K562 (cell line): ENCODE data around the gene CSNK1A1. TPM values are rescaled to one million over a fixed set of nuclear protein-coding genes. Genes with fewer than 3 reads are reported as not detected.

ENCODE experiments used
- CAMTA2 ChIP-seq: fragments of 250-450 bp; sonication (Bioruptor Pico); conservative IDR thresholded peaks from 2 replicates; pipeline ENCODE4 v1.5.1; 2022
- CBFA2T3 ChIP-seq: fragments of 450-650 bp; IDR thresholded peaks from 2 replicates; pipeline ENCODE4 v1.6.1; 2017
- CHD2 ChIP-seq: IDR thresholded peaks from 2 replicates; pipeline ENCODE4 v1.6.1; 2011; ENCODE audit warnings: low read depth, low read length
- COPS2 ChIP-seq: fragments of 450-650 bp; conservative IDR thresholded peaks from 2 replicates; pipeline ENCODE4 v1.6.1; 2016; ENCODE audit warnings: mild to moderate bottlenecking, moderate library complexity
- EGR1 ChIP-seq: fragments of 450-650 bp; conservative IDR thresholded peaks from 2 replicates; pipeline ENCODE4 v1.6.1; 2017; ENCODE audit warnings: mild to moderate bottlenecking
- HBP1 ChIP-seq: fragments of 450-650 bp; formaldehyde crosslinking; IDR thresholded peaks from 2 replicates; pipeline ENCODE4 v1.4.0; 2022; ENCODE audit warnings: missing genetic modification characterization
- HDAC2 ChIP-seq: fragments of 450-650 bp; IDR thresholded peaks from 2 replicates; pipeline ENCODE4 v1.6.1; 2016; ENCODE audit warnings: mild to moderate bottlenecking
- HNRNPH1 ChIP-seq: fragments of 200-400 bp; formaldehyde crosslinking; optimal IDR thresholded peaks from 2 replicates; pipeline ENCODE3; 2017; ENCODE audit warnings: low read depth, mild to moderate bottlenecking, low read length, moderate library complexity
- HNRNPUL1 ChIP-seq: fragments of 200-400 bp; formaldehyde crosslinking; IDR thresholded peaks from 2 replicates; pipeline ENCODE4 v1.6.1; 2017; ENCODE audit warnings: low read length
- NR3C1 ChIP-seq: sonication (generic); formaldehyde crosslinking; IDR thresholded peaks from 2 replicates; pipeline ENCODE4 v1.8.1; 2022; ENCODE audit warnings: missing genetic modification reagents
- PHF20 ChIP-seq: fragments of 450-650 bp; IDR thresholded peaks from 2 replicates; pipeline ENCODE4 v1.6.1; 2018; ENCODE audit not compliant: partially characterized antibody
- POLR2G ChIP-seq: fragments of 200-400 bp; formaldehyde crosslinking; IDR thresholded peaks from 2 replicates; pipeline ENCODE4 v1.6.1; 2017; ENCODE audit warnings: low read depth, mild to moderate bottlenecking, antibody characterized with exemption, low read length, moderate library complexity
- POU5F1 ChIP-seq: fragments of 150-350 bp; IDR thresholded peaks from 2 replicates; pipeline ENCODE4 v1.6.1; 2014; ENCODE audit warnings: borderline replicate concordance, low read length, low read depth, mild to moderate bottlenecking; ENCODE audit not compliant: partially characterized antibody
- PRPF4 ChIP-seq: fragments of 200-400 bp; formaldehyde crosslinking; IDR thresholded peaks from one replicate; pipeline ENCODE4 v1.6.1; 2017; ENCODE audit warnings: low read length, low read depth, mild to moderate bottlenecking; ENCODE audit not compliant: insufficient read depth, poor library complexity, severe bottlenecking
- SPI1 ChIP-seq: IDR thresholded peaks from 2 replicates; pipeline ENCODE4 v1.6.1; 2011; ENCODE audit warnings: low read depth, low read length, control low read depth, borderline replicate concordance
- SUPT5H ChIP-seq: fragments of 450-650 bp; IDR thresholded peaks from 2 replicates; pipeline ENCODE4 v1.6.1; 2016
- ZNF77 ChIP-seq: fragments of 250-450 bp; sonication (Bioruptor Pico); IDR thresholded peaks from 2 replicates; pipeline ENCODE4 v1.5.0; 2020
- polyA plus RNA-seq, 8 experiments: library from polyadenylated mRNA; depleted of rRNA in 4 of 8; stranded (reverse) in 5 of 8; unstranded in 3 of 8; fragments of >200 nt; fragmentation: Nextera tagmentation in 2 of 8; fragmentation: Illumina TruSeq in 1 of 8; extraction: Ambion mirVana in 2 of 8; extraction: Trizol in 1 of 8; gene quantifications; 2 replicates each; pipeline versions ENCODE4 v1.2.1 to v1.2.3, GENCODE V29; 2011 to 2014; ENCODE audit warnings: inconsistent platforms in 1 of 8, missing spikeins in 1 of 8
- total RNA-seq, 7 experiments: library from RNA; depleted of rRNA in 6 of 7; stranded (reverse); fragments of >200 nt in 6 of 7; fragmentation: Illumina TruSeq in 2 of 7; extraction: Trizol in 2 of 7; gene quantifications; 2 replicates each; pipeline versions ENCODE4 v1.2.1 to v1.2.3, GENCODE V29; 2011 to 2021; ENCODE audit warnings: low replicate concordance in 1 of 7
- TF ChIP-seq, protein P1 (sequence below): fragments of 450-650 bp; IDR thresholded peaks from 2 replicates; pipeline ENCODE4 v1.6.1; 2016
- TF ChIP-seq, protein P2 (sequence below): fragments of 200-400 bp; formaldehyde crosslinking; IDR thresholded peaks from 2 replicates; pipeline ENCODE4 v1.6.1; 2017; ENCODE audit warnings: mild to moderate bottlenecking, low read depth, low read length, moderate library complexity
- TF ChIP-seq, protein P3 (sequence below): fragments of 250-450 bp; sonication (Bioruptor Pico); IDR thresholded peaks from 2 replicates; pipeline ENCODE4 v1.5.0; 2020; ENCODE audit warnings: mild to moderate bottlenecking
- TF ChIP-seq, protein P4 (sequence below): sonication (generic); formaldehyde crosslinking; IDR thresholded peaks from 2 replicates; pipeline ENCODE4 v1.8.1; 2022; ENCODE audit warnings: missing genetic modification reagents

The CSNK1A1 gene
- total and polyA plus RNA-seq, 9 of the 15 experiments (the other 6 are each of a cell fraction or from before 2014, with no cell fraction given) = 49.1 to 196 (median 154) TPM

DNA sequence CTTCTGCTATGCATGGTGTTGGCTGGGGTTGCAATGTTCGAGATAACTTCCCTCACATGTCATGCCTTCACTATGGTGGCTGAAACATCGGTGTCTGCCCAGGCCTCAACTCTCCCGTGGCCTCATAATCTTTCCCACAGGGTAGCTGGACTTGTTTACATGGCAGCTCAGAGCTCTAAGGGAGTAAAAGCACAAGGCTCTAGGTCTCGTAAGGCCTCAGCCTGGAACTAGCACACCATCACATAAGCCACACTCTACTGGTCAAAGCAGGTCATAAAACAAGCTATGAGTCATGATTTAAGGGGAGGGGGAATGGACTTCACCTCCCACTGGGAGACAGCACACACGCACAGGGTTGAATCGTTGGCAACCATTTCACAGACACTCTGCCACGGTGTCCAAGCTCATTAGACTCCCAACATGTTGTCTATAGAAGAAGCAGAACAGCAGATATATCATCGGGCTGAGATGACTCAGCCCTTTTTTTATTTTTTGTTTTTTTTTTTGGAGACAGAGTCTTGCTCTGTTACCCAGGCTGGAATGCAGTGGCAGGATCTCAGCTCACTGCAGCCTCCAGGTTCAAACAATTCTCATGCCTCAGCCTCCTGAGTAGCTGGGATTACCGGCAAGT is 105.4 kb downstream of the CSNK1A1 start (continued):
- TF ChIP-seq, protein P1, sequence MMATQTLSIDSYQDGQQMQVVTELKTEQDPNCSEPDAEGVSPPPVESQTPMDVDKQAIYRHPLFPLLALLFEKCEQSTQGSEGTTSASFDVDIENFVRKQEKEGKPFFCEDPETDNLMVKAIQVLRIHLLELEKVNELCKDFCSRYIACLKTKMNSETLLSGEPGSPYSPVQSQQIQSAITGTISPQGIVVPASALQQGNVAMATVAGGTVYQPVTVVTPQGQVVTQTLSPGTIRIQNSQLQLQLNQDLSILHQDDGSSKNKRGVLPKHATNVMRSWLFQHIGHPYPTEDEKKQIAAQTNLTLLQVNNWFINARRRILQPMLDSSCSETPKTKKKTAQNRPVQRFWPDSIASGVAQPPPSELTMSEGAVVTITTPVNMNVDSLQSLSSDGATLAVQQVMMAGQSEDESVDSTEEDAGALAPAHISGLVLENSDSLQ = peak; percentile 41; the same call in 1 of the 2 replicates
- TF ChIP-seq, protein P2, sequence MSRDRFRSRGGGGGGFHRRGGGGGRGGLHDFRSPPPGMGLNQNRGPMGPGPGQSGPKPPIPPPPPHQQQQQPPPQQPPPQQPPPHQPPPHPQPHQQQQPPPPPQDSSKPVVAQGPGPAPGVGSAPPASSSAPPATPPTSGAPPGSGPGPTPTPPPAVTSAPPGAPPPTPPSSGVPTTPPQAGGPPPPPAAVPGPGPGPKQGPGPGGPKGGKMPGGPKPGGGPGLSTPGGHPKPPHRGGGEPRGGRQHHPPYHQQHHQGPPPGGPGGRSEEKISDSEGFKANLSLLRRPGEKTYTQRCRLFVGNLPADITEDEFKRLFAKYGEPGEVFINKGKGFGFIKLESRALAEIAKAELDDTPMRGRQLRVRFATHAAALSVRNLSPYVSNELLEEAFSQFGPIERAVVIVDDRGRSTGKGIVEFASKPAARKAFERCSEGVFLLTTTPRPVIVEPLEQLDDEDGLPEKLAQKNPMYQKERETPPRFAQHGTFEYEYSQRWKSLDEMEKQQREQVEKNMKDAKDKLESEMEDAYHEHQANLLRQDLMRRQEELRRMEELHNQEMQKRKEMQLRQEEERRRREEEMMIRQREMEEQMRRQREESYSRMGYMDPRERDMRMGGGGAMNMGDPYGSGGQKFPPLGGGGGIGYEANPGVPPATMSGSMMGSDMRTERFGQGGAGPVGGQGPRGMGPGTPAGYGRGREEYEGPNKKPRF = no peak
- TF ChIP-seq HBP1 (CRISPR knock-in tag) = no peak
- no peak for TF ChIP-seq NR3C1 (CRISPR knock-in tag)
- TF ChIP-seq HDAC2 = peak; percentile 72; the same call in 1 of the 2 replicates
- TF ChIP-seq PHF20 = no peak
- no peak for TF ChIP-seq CHD2
- TF ChIP-seq HNRNPH1 = no peak
- TF ChIP-seq, protein P3, sequence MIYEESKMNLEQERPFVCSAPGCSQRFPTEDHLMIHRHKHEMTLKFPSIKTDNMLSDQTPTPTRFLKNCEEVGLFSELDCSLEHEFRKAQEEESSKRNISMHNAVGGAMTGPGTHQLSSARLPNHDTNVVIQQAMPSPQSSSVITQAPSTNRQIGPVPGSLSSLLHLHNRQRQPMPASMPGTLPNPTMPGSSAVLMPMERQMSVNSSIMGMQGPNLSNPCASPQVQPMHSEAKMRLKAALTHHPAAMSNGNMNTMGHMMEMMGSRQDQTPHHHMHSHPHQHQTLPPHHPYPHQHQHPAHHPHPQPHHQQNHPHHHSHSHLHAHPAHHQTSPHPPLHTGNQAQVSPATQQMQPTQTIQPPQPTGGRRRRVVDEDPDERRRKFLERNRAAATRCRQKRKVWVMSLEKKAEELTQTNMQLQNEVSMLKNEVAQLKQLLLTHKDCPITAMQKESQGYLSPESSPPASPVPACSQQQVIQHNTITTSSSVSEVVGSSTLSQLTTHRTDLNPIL (CRISPR knock-in tag) = no peak
- no peak for TF ChIP-seq PRPF4
- no peak for TF ChIP-seq CAMTA2
- TF ChIP-seq CBFA2T3 = peak; percentile 40; the same call in 1 of the 2 replicates
- no peak for TF ChIP-seq HNRNPUL1
- TF ChIP-seq POU5F1 = no peak
- TF ChIP-seq SUPT5H = peak; percentile 48; the same call in 1 of the 2 replicates
- TF ChIP-seq EGR1 = no peak
- no peak for TF ChIP-seq SPI1
- no peak for TF ChIP-seq ZNF77
- no peak for TF ChIP-seq COPS2
- no peak for TF ChIP-seq POLR2G
- TF ChIP-seq, protein P4, sequence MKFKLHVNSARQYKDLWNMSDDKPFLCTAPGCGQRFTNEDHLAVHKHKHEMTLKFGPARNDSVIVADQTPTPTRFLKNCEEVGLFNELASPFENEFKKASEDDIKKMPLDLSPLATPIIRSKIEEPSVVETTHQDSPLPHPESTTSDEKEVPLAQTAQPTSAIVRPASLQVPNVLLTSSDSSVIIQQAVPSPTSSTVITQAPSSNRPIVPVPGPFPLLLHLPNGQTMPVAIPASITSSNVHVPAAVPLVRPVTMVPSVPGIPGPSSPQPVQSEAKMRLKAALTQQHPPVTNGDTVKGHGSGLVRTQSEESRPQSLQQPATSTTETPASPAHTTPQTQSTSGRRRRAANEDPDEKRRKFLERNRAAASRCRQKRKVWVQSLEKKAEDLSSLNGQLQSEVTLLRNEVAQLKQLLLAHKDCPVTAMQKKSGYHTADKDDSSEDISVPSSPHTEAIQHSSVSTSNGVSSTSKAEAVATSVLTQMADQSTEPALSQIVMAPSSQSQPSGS (CRISPR knock-in tag) = no peak
